RPMI7951 (cell line): ENCODE measurements around the gene UGGT2. TPM values are rescaled to one million over a fixed set of nuclear protein-coding genes. Genes with fewer than 3 reads are reported as not detected.
"Not testable (repeated sequence)": the region's sequence is repeated elsewhere in the genome, so short reads cannot be mapped to it uniquely, and the experiment has no call there.

Experiments
- DNase-seq: peaks from one replicate; pipeline ENCODE4 v3.0.0-alpha.2; 2012; ENCODE audit warnings: low read depth
- total RNA-seq: library from RNA; depleted of rRNA; stranded (reverse); fragments of >200 nt; shearing (Covaris generic); gene quantifications from 2 replicates; pipeline ENCODE4 v1.2.3, GENCODE V29; 2014; rRNA removed

Gene UGGT2
- 23.5 and 24.4 TPM in 2 replicates for total RNA-seq

GRCh38 chr13:96053003-96053703, at the start of gene UGGT2:
Gene UGGT2, minus strand, starts transcription at chr13:96053401. Its CDS starts 89 bp downstream, at chr13:96053312.
- peak; percentile 91 for DNase-seq

GRCh38 chr13:96100457-96101220, 47.4 kb upstream of the UGGT2 start:
- no peak for DNase-seq

GRCh38 chr13:96093296-96094006, 40.2 kb upstream of the UGGT2 start:
- DNase-seq, result no peak

GRCh38 chr13:96091164-96092117, 38.2 kb upstream of the UGGT2 start:
- no peak for DNase-seq

GRCh38 chr13:96090240-96091101, 37.3 kb upstream of the UGGT2 start:
- no peak for DNase-seq

- no peak for DNase-seq
Observed at GRCh38 chr13:96089749-96090239, 36.6 kb upstream of the UGGT2 start, which contains the start of gene HS6ST3. Gene HS6ST3, plus strand, starts transcription at chr13:96090107.

- DNase-seq, result no peak
Observed at GRCh38 chr13:96089139-96089538, 35.9 kb upstream of the UGGT2 start.

GRCh38 chr13:96086736-96087135, 33.5 kb upstream of the UGGT2 start:
- no peak for DNase-seq

GRCh38 chr13:96082640-96083039, 29.4 kb upstream of the UGGT2 start:
- no peak for DNase-seq

GRCh38 chr13:96081888-96082287, 28.7 kb upstream of the UGGT2 start:
- DNase-seq, result no peak

- DNase-seq, result no peak
Observed at GRCh38 chr13:96080676-96081075, 27.5 kb upstream of the UGGT2 start.

- peak; percentile 15 for DNase-seq
Observed at GRCh38 chr13:96075953-96076543, 22.8 kb upstream of the UGGT2 start.

GRCh38 chr13:96072392-96072791, 19.2 kb upstream of the UGGT2 start:
- no peak for DNase-seq

- no peak for DNase-seq
Observed at GRCh38 chr13:96071504-96071903, 18.3 kb upstream of the UGGT2 start.

- DNase-seq, result no peak
Observed at GRCh38 chr13:96068729-96069128, 15.5 kb upstream of the UGGT2 start.

GRCh38 chr13:96065849-96066248, 12.6 kb upstream of the UGGT2 start:
- DNase-seq, result no peak

- peak; percentile 46 for DNase-seq
Observed at GRCh38 chr13:96052656-96053002, 572 bp downstream of the UGGT2 start.

GRCh38 chr13:96051946-96052345, 1.3 kb downstream of the UGGT2 start:
- DNase-seq, result not testable (repeated sequence)

- not testable (repeated sequence) for DNase-seq
Observed at GRCh38 chr13:96051491-96051890, 1.7 kb downstream of the UGGT2 start.

GRCh38 chr13:96050955-96051354, 2.2 kb downstream of the UGGT2 start:
- DNase-seq, result not testable (repeated sequence)
